Measurements from ENCODE around the gene ASAP3.
"Not testable (repeated sequence)": the region's sequence is repeated elsewhere in the genome, so short reads cannot be mapped to it uniquely, and the experiment has no call there.

ASAP3 gene

DNA sequence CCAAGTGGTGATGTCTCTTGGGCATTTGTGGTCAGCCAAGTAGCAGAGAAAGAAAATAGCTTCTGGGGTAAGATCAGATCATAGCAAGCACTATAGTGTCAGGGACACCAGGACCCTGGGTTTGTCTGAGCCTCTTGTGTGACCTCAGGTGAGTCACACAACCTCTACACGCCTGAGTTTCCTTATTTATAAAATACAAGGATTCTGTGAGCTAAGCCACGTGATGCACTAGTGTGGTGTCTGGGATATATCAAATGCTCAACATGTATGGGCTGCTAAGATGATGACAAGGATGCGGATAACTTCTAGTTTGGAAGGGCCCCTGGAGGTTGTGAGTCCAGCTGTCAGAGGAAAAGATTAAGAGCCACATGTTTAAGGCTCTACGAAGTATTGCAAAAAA, 89.8 kb downstream of the ASAP3 start:
- no peak for DNase-seq

GRCh38 chr1:23393706-23394105, 90.3 kb downstream of the ASAP3 start:
- no peak for DNase-seq

DNA sequence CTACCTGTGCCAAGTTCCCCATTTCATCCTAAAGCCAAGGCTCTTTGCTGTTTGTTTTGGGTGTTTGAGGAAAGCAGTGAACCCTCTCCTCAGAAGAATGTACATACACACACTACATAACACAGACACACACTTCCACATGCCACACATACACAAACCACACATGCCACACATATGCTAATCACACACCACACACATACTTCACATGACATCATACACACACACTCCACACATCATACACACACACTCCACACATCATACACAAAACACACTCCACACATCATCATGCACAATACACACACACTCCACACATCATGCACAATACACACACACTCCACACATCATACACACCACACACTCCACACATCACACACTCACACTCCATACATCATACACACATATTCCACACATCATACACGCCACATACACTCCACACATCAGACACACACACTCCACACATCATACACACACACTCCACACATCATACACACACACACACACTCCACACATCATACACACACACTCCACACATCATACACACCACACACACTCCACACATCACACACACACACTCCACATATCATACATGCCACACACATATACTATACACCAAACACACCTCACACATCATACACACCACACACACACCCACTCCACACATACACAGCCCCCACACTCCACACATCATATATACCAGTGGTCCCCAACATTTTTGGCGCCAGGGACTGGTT, 91.7 kb downstream of the ASAP3 start:
- DNase-seq = no peak

DNA sequence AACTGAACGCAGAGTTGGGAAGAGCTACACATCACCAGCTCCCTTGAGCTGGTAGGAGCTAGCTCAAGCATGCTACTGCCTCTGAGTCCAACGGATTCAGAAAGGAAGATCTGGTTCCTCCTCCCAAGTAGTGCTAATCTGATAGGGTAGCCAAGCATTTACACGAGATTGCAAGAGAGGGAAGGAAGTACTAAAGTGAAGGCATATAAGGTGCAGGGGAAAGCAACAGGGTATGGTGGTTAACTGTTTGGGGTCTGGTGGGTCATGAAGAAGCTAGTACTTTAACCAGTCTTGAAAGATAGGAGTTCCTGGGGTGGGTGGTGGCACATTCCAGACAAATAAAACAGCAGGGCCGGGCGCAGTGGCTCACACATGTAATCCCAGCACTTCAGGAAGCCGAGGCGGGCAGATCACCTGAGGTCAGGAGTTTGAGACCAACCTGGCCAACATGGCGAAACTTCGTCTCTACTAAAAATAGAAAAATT, 94.1 kb downstream of the ASAP3 start:
- DNase-seq = peak; percentile 60

- no peak for DNase-seq
Observed at GRCh38 chr1:23387494-23387893, 96.5 kb downstream of the ASAP3 start.

- DNase-seq = no peak
Observed at GRCh38 chr1:23385119-23385621, 98.8 kb downstream of the ASAP3 start.

GRCh38 chr1:23384312-23385058, 99.5 kb downstream of the ASAP3 start:
- no peak for DNase-seq

- DNase-seq = no peak
Observed at GRCh38 chr1:23383577-23384311, 100.2 kb downstream of the ASAP3 start.

DNA sequence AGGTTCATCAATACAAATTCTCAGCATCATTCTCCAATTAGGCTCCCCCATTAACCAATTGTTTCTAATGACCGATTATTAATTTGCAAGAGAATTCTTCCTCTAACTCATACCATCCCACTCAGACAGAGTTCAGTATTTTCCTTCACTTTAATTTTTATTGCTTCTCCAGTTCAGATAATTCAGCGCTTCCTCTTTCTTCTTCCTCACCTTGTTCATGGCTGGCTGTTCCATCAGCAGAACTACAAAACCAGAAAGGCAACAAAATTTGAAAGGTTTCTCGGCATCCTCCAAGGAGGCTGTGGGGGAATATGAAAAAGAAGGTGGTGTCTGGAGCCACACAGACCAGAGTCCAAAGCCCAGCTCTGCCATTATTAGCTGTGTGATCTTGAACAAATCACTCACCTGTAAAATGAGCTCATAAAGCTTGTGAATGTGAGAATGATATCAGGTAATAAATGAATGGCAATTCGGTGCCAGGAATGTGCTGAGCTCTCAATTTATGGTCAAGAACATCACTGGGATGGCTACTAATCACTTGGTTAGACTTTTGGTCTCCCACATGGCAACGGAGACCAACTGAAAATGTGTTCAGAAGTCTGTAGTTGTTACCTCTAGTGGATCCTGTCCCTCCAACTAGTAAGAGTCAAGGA, 102.6 kb downstream of the ASAP3 start:
- DNase-seq = no peak

DNA sequence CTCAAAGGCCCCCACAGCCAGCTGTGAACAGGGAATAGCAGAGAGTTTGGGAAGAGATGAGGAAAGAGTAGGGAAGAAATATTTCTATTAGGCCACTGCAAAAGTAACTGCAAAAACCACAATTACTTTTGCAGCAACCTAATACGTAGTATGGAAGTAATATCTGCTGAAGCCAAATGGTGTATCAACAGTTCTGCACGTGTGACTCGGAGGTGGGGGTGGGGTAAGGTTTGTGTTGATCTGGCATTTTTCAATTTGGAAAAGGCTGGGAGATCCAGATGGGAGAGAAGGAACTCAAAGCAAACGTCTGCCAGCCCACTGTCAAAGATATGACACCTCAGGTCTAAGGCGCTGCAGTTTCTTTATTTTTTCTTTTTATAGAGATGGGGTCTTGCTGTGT, 103.3 kb downstream of the ASAP3 start:
- no peak for DNase-seq

DNA sequence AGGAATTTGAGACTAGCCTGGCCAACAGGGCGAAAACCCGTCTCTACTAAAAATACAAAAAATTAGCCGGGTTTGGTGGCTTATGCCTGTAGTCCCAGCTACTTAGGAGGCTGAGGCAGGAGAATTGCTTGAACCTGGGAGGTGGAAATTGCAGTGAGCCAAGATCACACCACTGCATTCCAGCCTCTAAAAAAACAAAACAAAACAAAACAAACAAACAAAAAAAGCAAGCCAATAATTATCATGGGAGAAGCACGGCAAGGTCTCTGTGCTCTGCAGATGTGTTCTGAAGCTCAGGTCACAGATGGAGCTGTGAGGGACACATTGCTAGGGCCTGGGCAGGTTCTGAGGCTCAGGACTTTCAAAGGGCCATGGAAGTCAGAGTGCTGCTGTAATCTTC, 103.7 kb downstream of the ASAP3 start:
- not testable (repeated sequence) for DNase-seq
